Keratinocyte (primary cell): Measurements from ENCODE around the gene GALNT3. TPM values are rescaled to one million over a fixed set of nuclear protein-coding genes. Genes with fewer than 3 reads are reported as not detected.

Experiments used
- DNase-seq: peaks from one replicate; pipeline ENCODE4 v3.0.0-alpha.2; 2011; ENCODE audit warnings: low read depth, missing footprints, low spot score
- FAIRE-seq: peaks from 2 replicates; lab custom pipeline; 2011; peaks lifted over from hg19 to GRCh38; lab: Jason Lieb, UNC
- H2AFZ ChIP-seq: 2 replicates; pipeline ENCODE4 v1.6.0; 2012; ENCODE audit warnings: low read length, control low read depth, inconsistent platforms; ENCODE audit not compliant: control insufficient read depth
- H3K27ac ChIP-seq: 2 replicates; pipeline ENCODE4 v1.5.1; 2011; ENCODE audit warnings: low read length; ENCODE audit not compliant: control insufficient read depth, insufficient read depth
- H3K27me3 ChIP-seq: 3 replicates; pipeline ENCODE4 v1.6.0; 2011; ENCODE audit warnings: low read length; ENCODE audit not compliant: control insufficient read depth, insufficient read depth; ENCODE audit errors: extremely low read depth
- H3K36me3 ChIP-seq, 2 experiments: 2 replicates in 1 of 2; 3 replicates in 1 of 2; pipeline ENCODE4 v1.5.1; 2011; ENCODE audit warnings: low read length in 2 of 2, mild to moderate bottlenecking in 1 of 2; ENCODE audit not compliant: control insufficient read depth in 2 of 2, insufficient read depth in 2 of 2; ENCODE audit errors: extremely low read depth in 1 of 2
- H3K4me1 ChIP-seq: 3 replicates; pipeline ENCODE4 v1.5.1; 2011; ENCODE audit warnings: low read length; ENCODE audit not compliant: control insufficient read depth, insufficient read depth; ENCODE audit errors: extremely low read depth
- H3K4me2 ChIP-seq: 3 replicates; pipeline ENCODE4 v1.6.0; 2011; ENCODE audit warnings: low read depth, low read length; ENCODE audit not compliant: control insufficient read depth, insufficient read depth; ENCODE audit errors: extremely low read depth
- H3K4me3 ChIP-seq, 3 experiments: fragments of 200-600 bp in 1 of 3; sonication (generic) in 1 of 3; 2 replicates in 2 of 3; 3 replicates in 1 of 3; pipeline ENCODE4 v1.5.1; 2011 to 2016; ENCODE audit warnings: low read length in 3 of 3, mild to moderate bottlenecking in 3 of 3, control low read depth in 2 of 3, inconsistent platforms in 1 of 3, low read depth in 1 of 3, mixed read lengths in 1 of 3, mixed run types in 1 of 3, moderate library complexity in 1 of 3; ENCODE audit not compliant: control insufficient read depth in 2 of 3, insufficient read depth in 2 of 3; ENCODE audit errors: extremely low read depth in 1 of 3
- H3K79me2 ChIP-seq: 2 replicates; pipeline ENCODE4 v1.6.0; 2012; ENCODE audit warnings: low read length; ENCODE audit not compliant: control insufficient read depth, insufficient read depth
- H3K9ac ChIP-seq: 3 replicates; pipeline ENCODE4 v1.6.0; 2011; ENCODE audit warnings: low read length; ENCODE audit not compliant: control insufficient read depth, insufficient read depth; ENCODE audit errors: extremely low read depth
- H3K9me1 ChIP-seq: 3 replicates; pipeline ENCODE4 v1.6.0; 2011; ENCODE audit warnings: low read length; ENCODE audit not compliant: control insufficient read depth, insufficient read depth; ENCODE audit errors: extremely low read depth
- H3K9me3 ChIP-seq: 2 replicates; pipeline ENCODE4 v1.5.1; 2012; ENCODE audit warnings: low read depth, low read length; ENCODE audit not compliant: control insufficient read depth
- H4K20me1 ChIP-seq: 3 replicates; pipeline ENCODE4 v1.6.0; 2011; ENCODE audit warnings: low read length; ENCODE audit not compliant: control insufficient read depth, insufficient read depth; ENCODE audit errors: extremely low read depth
- CTCF ChIP-seq, 3 experiments: IDR thresholded peaks in 1 of 3; conservative IDR thresholded peaks in 1 of 3; optimal IDR thresholded peaks in 1 of 3; 2 replicates in 2 of 3; 3 replicates in 1 of 3; pipeline versions ENCODE3 to v1.5.1; 2011; ENCODE audit warnings: low read length in 3 of 3, mild to moderate bottlenecking in 3 of 3, moderate library complexity in 2 of 3, control low read depth in 1 of 3, inconsistent platforms in 1 of 3; ENCODE audit not compliant: insufficient read depth in 2 of 3; ENCODE audit errors: extremely low read depth in 1 of 3
- EZH2 ChIP-seq: IDR thresholded peaks from one replicate; pipeline ENCODE4 v1.6.1; 2012; ENCODE audit warnings: inconsistent platforms, mild to moderate bottlenecking, low read length, moderate library complexity
- dilution Hi-C: fragments of 300-500 bp; cut with MboI; formaldehyde crosslinking; loops from one replicate; pipeline ENCODE4 v1.7.0; 2020; ENCODE audit warnings: low sequenced_read_pairs; ENCODE audit not compliant: extremely low pct_ligation_motif_present
- polyA plus RNA-seq, 5 experiments: library from polyadenylated mRNA; depleted of rRNA in 3 of 5; stranded (reverse) in 3 of 5; stranded (forward) in 1 of 5; unstranded in 1 of 5; fragments of >200 nt; gene quantifications; 1 replicate in 1 of 5; 2 replicates in 3 of 5; 3 replicates in 1 of 5; pipeline versions ENCODE4 v1.2.1 to v1.2.3, GENCODE V29; 2011 to 2012; ENCODE audit warnings: missing spikeins in 2 of 5, low read depth in 1 of 5, low replicate concordance in 1 of 5

GALNT3 gene
- polyA plus RNA-seq, 1 donor (not counting 4 experiments of a cell fraction or from before 2014, with no cell fraction given): 70.3 TPM

GRCh38 chr2:165801176-165801575, 7.1 kb upstream of the GALNT3 start:
- peaks cover 5% of the 10 kb centered on the region for H3K4me1 ChIP-seq
- TF ChIP-seq EZH2 (no peak), CTCF (optimal IDR thresholded peaks at IDR 0.05 in 1 of 3, IDR thresholded peaks at IDR 0.05 in 1 of 3, conservative IDR thresholded peaks at IDR 0.05 in 1 of 3; ENCODE audit: extremely low read depth in 1 of 3, insufficient read depth in 2 of 3, low read length in 3 of 3) (no peak)
- H3K9me1 ChIP-seq: no peaks in the 10 kb centered on the region
- no peak overlapping the region for H3K9ac ChIP-seq
- DNase-seq (no peak), FAIRE-seq (no peak)
- no peak overlapping the region for H3K27ac ChIP-seq
- dilution Hi-C loops: no loop called here
- H4K20me1 ChIP-seq: no peaks in the 10 kb centered on the region
- no peak overlapping the region for H3K4me2 ChIP-seq
- no peak overlapping the region for H2AFZ ChIP-seq
- H3K79me2 ChIP-seq: no peaks in the 10 kb centered on the region
- no peaks in the 10 kb centered on the region for H3K36me3 ChIP-seq
- no peaks in the 10 kb centered on the region for H3K27me3 ChIP-seq
- no peak overlapping the region for H3K4me3 ChIP-seq
- H3K9me3 ChIP-seq: no peaks in the 10 kb centered on the region

- DNase-seq (no peak), FAIRE-seq (no peak)
- H3K4me1 ChIP-seq: peaks cover 3% of the 10 kb centered on the region
- H3K27me3 ChIP-seq: no peaks in the 10 kb centered on the region
- H2AFZ ChIP-seq: no peak overlapping the region
- no peaks in the 10 kb centered on the region for H3K9me1 ChIP-seq
- H3K79me2 ChIP-seq: peaks cover 19% of the 10 kb centered on the region
- no peak overlapping the region for H3K9ac ChIP-seq
- H3K4me2 ChIP-seq: no peak overlapping the region
- dilution Hi-C loops: no loop called here
- H4K20me1 ChIP-seq: no peaks in the 10 kb centered on the region
- TF ChIP-seq EZH2 (no peak), CTCF (optimal IDR thresholded peaks at IDR 0.05 in 1 of 3, IDR thresholded peaks at IDR 0.05 in 1 of 3, conservative IDR thresholded peaks at IDR 0.05 in 1 of 3; ENCODE audit: extremely low read depth in 1 of 3, insufficient read depth in 2 of 3, low read length in 3 of 3) (no peak)
- no peaks in the 10 kb centered on the region for H3K9me3 ChIP-seq
- no peak overlapping the region for H3K4me3 ChIP-seq
- no peaks in the 10 kb centered on the region for H3K36me3 ChIP-seq
- H3K27ac ChIP-seq: no peak overlapping the region
Observed at GRCh38 chr2:165796819-165797530, 2.9 kb upstream of the GALNT3 start.
